GM19351 (cell line): ENCODE data around the gene MED23.

Experiments used
- ATAC-seq: cut with Tn5 transposase; IDR thresholded peaks from one replicate; pipeline ENCODE4 v1.9.1; 2021; ENCODE audit warnings: mild to moderate bottlenecking, moderate library complexity; ENCODE audit not compliant: unreplicated experiment

MED23 gene

DNA sequence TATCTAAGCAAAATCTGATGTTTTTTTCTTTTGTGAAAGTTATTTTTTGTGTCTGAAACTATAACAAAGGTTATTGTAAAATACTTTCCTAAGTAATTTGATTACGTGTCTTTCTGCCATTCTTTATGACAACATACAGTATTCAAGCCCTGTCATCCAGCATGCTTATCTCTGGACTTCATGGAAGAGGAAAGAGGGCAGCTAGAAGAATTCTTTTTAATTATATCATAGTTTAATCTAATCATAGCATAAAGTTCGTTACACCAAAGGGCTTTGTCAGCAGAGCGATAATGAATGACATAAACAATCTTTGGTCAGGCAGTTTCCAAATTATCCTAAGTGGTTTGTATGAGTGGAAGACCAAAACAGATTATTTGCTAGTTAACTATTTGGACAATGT, 12.5 kb upstream of the MED23 start:
- ATAC-seq = no peak

DNA sequence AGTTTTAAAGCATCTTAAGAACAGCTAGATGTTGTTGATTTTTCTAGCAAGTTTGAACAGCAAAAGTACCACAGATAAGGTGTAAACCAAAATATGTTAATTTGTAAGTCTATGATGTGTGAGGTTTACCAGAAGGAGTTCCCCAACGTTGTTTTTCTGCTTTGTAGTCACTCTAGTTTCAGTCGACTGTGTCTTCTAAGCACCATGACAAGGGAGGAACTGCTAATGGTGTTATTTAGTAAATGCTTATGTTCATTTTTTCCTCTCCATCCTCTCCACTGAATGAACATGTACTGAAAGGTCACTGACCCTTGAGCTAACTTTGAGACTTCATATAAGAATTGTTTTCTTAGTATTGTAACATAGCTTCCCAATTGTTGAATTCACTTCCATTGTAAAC, 12.1 kb upstream of the MED23 start:
- peak; percentile 72 for ATAC-seq

DNA sequence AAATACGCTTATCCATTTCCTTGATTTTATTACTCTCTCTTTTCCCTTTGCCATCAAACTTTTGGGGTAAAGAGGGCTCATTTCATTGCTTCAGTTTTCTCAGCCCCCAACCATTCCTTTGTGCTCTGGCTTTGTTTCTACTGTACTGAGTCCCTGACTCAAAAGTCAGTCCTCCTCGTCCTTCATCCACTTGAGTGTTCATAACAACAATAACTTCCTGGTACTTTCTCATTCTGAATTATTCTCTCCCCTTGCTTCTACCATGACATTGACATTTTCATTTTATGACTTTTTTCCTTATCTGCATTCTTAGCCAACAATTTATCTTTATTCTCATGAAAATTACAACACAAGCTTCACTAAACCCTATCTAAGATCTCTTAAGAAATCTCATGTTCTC, 10.0 kb upstream of the MED23 start:
- no peak for ATAC-seq

DNA sequence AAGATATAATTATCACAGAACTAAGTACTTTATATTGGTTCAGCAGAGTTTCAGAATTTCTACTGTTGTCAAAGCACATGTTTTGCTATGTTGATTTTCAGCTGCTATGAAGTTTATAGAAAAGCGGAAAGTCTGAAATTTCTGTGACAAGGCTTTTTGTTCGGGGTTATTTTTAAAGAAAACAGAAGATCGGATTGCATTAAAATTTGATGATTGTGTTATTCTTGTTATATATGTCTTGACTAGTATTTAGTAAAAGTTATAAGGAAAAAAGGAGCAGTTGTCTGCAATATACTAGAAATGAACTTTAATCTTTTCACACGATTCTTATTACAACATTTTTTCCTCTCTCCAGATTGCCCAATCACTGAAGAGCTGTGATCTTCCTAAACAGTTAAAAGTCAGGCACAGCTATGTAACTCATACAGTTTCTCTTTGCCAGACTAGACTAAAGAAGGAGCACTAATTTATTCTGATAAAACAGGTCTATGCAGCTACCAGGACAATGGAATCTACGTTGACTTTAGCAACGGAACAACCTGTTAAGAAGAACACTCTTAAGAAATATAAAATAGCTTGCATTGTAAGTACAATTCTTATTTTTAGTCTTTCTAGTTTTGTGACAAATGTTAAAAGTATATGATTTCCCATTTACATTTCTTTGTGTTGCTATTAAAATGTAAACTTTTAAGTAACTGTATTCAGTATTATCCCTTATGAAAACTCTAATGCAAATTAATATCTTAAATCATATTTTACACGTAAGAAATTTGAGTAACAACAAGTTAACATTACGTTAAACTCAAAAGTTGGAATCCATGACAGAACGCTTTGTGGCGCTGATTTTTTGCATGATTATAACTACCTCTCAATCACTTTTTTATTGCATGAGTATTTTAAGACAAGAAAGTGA, 9.1 kb upstream of the MED23 start, which contains the start of gene ENPP3:
Gene ENPP3, plus strand, starts transcription at position 423 of the 913 bp plus-strand sequence. Its CDS starts 83 bp downstream, at position 506.
- no peak for ATAC-seq

DNA sequence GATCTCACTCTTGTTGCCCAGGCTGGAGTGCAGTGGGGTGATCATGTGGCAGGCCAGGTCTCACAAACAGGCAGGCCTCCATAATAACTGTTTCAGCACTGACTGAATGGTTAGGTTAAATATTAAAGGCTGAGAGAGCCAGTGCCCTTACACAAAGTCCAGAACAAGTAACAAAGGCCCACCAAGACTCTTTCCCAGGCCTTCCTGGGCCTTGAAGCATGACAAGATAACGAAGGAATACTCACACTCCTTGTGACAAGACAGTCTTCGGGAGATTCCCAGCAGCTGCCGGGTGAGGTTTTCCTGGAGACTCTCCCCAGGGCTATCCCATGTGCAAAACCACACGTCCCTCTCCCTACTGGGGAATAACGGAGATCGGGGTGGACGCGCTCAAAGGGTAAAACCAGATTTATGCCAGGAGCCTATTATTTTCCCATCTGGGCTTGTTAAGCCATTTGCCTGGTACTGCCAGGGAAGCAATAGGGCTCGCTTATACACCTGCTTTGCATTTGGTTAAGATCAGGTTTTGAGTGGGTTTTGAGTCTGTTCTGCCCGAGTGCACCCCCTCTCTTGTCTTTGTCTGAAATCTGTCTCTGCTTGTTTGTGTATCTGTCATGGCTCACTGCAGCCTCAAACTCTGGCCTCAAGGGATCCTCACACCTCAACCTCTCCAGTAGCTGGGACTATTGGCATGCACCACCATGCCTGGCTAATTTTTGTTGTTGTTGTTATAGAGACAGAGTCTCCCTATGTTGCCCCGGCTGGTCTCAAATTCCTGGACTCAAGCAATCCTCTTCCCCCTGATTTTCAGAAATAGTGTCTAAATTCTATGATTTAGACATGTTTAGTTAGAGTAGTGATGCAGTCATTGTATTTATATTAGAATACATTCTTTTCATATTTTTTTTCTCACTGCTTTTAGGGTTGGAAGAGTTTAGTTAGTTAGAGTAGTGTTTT, 7.6 kb upstream of the MED23 start:
- ATAC-seq = peak; percentile 71

DNA sequence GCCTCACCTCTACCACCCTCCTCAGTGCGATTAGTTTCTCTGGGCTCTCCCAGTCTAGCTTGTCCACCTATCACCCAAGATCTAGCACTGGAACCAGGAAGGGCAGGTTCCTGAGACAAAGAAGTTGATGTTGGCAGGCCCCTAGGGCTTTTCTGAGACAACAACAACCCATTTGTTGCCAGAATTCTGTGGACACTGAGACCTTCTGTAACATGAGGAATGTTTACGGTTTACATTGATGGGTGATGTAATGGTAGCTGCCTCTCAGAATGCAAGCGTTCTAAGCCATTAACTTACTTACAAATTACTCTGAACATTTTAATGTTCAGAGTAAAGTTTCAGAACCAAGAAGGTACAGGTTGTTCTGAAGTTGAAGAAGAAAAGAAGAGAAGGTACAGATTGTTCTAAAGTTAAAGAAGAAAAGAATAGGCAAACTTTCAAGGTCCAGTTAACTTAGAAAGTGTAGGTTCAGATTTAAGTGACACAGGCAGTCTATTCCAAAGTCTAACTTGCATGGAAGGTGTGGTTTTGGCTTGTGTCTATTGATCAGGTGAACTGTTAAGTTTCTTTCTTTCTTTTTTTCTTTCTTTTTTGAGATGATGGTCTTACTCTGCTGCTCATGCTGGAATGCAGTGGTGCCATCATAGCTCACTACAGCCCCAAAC, 3.7 kb upstream of the MED23 start:
- no peak for ATAC-seq

DNA sequence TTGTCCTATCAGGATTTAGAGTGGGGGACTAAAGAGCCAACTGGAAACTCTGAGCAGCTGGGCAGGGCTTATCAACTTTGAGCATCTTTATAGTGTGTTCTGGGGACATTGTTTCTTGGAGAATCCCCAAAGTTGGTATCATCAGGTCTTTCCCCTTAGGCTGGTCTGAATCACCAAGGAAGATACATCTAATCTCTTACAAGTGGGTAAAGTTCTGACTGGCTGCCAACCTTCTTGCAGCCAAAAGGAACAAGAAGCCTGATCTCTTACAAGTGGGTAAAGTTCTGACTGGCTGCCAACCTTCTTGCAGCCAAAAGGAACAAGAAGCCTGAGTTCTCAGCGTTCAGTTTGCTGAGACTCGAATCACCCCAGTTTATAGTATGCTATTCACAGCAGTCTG, 1.6 kb upstream of the MED23 start:
- ATAC-seq = no peak

DNA sequence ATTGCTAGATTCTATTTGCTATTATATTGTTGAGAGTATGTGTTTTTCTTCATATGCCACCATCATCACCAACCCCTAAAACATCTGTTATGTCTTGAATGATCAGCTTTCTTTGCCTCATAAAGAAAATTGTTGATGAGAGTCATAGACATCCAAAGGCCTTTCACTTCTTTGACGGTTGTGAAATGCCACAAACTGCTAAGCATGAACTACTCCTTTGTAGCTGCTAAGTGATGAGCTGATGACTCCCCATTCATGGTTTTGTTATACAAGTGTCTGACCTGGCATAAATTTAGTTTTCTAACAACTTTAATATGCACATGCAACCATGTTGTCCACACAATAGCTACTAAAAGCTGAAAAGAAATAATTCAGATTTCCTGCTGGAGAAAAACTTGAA, 684 bp upstream of the MED23 start:
- ATAC-seq = no peak

DNA sequence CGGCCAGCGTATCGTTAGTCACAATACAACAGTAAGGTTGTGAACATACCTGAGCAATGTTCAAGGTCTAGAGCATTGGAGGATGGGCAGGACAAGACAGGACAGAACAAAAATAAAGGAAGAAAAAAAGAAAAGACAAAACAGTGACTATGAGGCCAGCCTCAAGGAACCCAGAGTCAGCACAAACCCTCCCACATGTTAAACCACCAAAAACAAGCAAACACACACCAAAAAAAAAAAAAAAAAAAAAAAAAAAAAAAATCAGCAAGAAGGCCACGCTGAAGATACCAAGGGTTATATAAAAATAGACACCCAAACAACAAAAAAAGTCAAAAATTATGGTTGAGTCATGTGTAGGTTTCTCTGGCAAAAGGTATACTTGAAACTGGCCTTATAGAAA, 12.8 kb downstream of the MED23 start:
- ATAC-seq = no peak

DNA sequence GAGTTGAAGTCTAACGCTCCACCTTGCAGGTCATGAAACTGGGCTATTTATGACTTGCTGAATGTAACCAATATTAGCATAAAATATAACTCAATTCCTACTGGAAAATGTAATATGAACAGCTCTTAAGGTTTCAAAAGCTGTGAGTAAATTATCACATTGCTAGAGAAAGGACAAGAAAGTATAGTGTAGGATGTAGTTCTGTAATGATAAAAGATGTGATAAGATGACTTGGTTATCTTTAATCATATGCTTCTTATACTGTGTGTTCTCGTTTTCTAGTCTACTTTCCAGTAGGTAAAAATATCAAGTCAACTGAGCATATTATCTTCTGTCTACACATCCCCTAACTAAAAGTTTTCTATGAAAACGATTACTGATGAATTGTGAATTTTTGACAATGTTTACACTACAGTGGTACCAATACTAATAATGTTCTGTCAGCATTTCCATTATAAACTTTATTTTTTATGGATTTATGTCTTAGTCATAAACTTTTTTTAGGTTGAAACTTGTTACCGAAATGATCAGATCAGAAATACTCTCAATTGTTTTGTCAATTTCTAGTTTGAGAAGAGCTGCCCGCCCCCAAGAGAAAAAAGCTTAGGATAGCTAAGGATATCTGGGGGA, 14.6 kb downstream of the MED23 start:
- ATAC-seq = no peak

DNA sequence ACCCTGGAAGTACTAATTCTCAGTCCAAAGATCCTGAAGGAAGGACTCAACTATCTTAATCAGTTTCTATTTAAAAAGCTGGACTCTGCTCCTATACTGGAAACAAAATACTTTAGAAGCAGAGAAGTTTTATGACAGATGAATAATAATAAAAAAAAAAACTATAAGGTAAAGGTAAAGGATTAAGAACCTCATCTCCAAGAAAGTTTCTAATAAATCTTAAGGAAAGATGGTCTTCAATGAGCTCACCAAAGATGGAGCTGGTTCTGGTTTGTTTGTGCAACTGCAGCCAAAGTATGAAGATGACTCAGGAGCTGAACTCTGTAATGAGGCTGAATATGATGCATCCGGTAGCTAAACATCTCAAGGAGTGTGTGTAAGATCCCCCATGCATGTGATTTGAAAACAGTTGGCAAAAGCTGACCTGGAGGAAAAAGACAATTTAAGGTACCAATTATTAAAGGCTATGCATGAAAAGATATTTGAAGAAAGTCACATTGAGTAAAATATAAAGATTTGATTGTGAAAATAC, 25.2 kb downstream of the MED23 start:
- no peak for ATAC-seq

DNA sequence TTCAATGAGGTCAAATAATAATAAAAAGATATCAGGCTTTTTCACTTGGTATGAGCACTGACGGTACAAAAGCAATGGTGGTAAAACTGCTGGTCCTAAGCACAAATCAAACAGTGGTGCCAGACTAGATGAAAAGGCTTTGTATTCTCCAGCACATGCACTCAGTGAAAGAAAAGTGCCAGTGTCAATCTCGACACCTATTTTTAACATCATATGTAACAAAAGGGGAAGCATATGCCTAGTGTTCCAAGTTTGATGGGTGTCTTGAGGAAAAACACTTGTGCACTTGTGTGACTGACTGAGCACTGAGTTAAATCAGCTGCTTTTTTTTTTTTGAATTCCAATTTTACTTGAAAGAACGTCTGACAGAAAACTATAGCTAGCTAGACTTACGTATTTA, 27.3 kb downstream of the MED23 start:
- no peak for ATAC-seq

DNA sequence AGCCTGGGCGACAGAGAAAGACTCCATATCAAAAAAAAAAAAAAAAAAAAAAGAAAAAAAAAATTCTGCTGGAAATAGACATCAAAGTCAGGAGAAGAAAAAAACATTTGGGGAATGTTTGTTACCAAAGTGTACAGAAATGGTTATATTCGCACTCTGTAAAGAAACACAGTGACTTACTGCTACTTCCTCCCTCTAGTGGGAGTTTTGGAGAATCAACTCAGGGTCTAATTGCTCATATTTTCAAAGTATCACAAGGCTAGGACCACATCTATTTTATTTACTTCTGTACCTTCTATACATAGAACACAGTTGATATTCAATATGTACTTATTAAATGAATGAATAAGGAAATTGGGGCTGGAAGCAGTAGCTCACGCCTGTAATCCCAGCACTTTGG, 30.6 kb downstream of the MED23 start:
- ATAC-seq = peak; percentile 54

DNA sequence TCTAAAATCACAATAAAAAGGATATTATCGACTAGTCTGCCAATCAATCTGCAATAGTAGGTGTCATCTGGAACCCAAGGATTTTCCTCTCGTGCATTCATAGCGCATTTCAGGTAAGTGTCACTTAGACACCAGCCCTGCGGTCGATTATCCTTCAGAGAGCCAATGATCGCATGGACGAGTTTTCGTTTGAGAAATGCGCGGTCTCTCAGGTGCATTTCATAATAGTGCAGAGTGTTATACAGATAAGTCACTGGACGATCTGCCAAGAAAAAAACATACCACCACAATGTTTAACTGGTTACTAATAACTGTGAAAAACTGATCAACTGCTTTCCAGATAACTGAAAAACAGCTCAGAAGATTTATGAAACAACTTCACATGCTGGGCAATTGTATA, 34.0 kb downstream of the MED23 start:
- no peak for ATAC-seq

DNA sequence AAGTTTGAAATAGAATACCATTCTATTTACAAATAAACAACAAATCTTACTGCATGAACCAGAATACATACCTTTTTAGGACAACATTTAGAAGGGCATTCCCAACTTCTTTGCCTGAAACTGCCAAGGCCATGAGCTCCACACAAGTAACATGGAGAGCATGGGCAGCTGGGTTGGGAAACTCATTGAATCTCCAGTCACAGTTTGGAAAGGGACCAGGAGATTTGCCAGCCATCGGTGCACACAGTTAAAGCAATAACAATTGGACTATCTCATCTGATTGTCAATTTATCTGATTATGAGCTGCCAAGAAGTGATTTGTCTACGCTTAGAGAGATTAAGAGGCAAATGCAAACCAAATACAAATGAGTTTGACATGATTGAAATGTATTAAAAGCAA, 35.1 kb downstream of the MED23 start:
- ATAC-seq = no peak

DNA sequence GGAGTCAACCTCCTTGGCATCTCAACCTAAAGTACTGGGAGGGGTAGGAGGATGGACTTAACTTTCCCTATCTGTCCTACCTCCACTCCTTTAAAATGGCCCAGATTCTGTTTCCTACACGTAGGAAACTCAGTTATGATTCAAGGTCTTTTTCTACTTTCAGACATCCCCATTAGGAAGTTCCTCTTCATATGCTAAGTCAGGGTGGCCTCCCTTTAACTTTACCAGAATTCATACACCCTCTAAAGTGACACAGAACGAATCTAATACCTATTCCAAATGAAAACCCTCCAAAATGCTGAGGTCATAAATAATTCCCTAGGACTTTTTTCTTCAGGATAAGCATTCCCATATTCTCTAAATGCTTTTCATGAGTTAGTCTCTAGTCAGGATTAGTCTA, 39.4 kb downstream of the MED23 start:
- no peak for ATAC-seq

DNA sequence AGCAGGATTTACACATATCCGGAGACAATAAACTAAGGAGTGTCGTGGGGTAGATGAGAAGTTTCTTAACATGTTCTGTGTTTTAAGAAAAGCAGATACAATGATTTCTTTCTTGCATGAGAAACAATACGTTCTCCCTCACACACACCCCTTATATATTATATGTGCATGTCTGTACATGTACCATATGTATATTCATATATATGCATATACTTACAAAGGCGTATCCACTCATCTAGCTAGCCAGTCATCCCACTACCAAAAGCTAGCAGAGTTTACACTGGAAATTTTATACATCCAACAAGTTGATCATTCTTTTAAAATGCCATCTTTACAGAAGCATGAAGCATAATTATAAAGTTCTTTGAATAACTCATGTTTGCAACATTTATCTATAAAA, 40.1 kb downstream of the MED23 start:
- no peak for ATAC-seq

DNA sequence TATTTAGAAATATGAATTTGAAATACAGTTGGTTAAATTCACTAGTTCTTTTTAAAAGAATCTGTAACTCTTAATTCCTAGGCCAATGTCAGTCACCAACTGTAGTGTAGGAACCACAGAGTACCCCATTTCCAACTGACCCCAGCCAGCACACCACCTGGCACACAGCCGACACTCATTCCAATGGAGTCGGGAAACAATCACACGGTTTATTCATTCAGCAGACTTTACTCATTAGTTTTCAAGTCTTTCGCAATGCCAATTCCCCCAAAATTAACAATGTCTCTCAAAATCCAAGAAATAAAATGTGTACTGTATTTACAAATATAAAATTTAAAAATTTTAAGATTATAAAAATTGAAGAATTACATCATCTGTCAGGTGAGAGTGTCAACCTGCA, 41.5 kb downstream of the MED23 start:
- ATAC-seq = no peak

DNA sequence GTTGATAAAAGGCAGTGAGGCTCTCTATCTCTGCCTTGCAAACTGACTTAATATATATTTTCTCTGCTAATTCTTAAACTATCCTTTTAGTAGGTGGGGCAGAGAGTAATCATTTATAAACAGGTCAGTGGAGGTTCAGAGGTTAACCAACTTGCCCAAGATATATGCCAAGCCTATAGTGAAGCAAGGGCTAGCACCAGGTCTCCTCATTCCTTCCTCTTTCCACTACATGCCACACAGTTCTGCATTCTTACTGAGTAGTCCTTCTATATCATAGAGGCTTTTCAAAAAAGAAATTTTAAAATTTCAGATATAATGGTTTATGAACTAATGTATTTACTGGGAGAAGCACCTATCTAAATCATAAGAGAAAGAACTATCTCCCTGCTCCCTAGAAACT, 46.5 kb downstream of the MED23 start:
- ATAC-seq = no peak

DNA sequence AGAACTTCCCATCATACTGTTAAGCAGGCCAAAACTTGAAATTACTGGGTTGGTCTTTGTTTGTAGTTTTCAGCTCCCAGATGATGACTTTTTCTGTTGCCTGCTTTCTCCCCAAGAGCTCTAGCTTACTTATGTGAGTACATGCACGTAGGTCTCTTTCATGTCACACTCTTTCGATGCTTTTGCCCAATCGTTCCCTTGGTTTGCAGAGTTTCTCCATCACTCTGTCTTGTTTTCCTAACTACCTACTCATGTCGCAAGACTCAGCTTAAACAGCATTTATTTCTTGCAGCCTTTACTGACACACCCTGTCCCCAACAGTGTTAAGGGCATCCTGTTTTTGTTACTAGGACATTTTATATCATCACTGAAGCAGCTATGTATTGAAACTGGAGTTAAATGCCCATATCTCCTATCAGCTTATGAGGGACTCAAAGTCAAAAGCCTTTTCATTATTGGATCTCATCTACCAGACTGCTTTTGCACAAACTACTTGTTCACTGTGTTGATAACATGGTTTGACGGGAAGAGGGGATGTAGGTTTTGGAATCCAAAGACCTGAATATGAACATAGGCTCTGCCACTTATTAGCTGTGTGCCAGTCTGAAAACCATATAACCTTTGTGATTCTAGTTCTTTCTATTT, 52.1 kb downstream of the MED23 start:
- no peak for ATAC-seq
